Stimulated activated CD4-positive, alpha-beta T cell treated with anti-CD3 and anti-CD28 coated beads, Interleukin-4, amount 100 ng/mL, for 24 hours (primary cell): Measurements from ENCODE around the gene MED22.
A peak's percentile ranks its signal among the peaks of the same experiment; 100 is the strongest.

ENCODE experiments used
- DNase-seq: peaks from one replicate; pipeline ENCODE4 v3.0.0-alpha.2; 2020

MED22 gene

GRCh38 chr9:133375724-133376654, 28.1 kb upstream of the MED22 start, which contains the start of the genes STKLD1 and SURF4:
STKLD1 (plus strand) TSS chr9:133376366; CDS start chr9:133376474, 108 bp downstream.
SURF4 (minus strand) TSS chr9:133376060; CDS start chr9:133375969, 91 bp downstream.
- peak; percentile 94 for DNase-seq

- DNase-seq: peak; percentile 17
These were observed 27.3 kb upstream of the MED22 start for GRCh38 chr9:133375116-133375723.

GRCh38 chr9:133374612-133375115, 26.7 kb upstream of the MED22 start:
- peak; percentile 21 for DNase-seq

DNA sequence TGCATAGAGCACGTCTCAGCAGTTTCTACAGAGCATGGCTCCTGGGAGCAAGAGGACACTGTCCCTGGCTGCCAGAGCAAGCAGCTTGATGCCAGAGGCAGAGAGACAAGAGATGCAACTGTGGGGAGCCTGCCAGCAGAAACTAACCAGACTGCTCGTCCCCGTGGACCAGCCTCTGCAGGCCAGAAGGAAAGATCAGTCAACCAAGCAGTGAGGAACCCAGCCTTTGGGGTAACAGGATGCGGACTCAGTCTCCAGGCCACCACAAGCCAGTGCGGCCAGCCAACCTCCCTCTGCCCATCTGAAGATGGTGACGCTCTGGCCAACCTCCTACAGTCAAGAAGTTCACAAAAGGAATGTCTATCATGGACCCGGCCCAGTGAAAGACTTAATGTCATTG, 24.2 kb upstream of the MED22 start:
- DNase-seq: no peak

GRCh38 chr9:133371261-133371711, 23.4 kb upstream of the MED22 start:
- DNase-seq: peak; percentile 87

DNA sequence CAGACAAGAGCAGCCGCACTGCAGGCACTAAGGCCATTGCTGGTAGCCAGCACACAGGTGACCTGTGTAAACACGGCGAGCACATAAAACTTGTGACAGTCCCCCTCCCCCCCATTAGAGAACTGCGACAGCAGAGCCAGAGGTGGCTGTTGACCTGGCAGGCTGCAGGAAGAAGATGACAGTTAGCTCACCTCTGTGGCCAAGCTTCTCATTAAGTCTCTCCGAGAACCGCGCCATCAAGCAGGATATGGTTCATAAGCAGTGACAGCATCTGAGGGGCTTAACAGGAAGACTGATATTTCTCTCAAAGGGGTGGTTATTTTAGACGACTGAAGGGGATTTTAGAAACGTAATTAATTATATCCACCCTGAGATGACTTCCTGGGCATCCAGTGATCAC, 22.8 kb upstream of the MED22 start:
- DNase-seq: peak; percentile 36

- DNase-seq: peak; percentile 51
These were observed 22.0 kb upstream of the MED22 start for GRCh38 chr9:133369933-133370332.

GRCh38 chr9:133369422-133369821, 21.5 kb upstream of the MED22 start:
- DNase-seq: no peak

- DNase-seq: no peak
These were observed 20.4 kb upstream of the MED22 start for GRCh38 chr9:133368249-133368881.

GRCh38 chr9:133367778-133368177, 19.8 kb upstream of the MED22 start:
- DNase-seq: no peak

DNA sequence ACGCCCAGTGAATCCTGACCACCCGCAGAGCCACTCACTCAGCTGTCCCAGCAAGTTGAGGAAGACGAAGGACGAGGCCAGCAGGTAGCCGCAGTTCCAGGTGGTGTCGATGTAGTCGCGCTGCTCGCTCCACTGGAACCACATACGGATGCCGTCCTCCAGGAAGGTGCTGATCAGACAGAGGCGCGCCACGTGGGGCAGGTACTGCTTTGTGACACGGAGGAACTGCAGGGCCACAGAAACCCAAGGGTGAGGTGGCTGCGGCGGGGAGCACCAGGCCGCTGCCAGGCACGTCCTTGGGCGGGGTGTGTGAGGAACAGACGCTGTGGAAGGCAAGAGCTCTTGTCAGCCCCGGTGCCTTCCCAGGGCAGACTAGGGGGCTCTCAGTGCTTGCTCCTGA, 19.3 kb upstream of the MED22 start:
- no peak for DNase-seq

GRCh38 chr9:133366435-133366834, 18.5 kb upstream of the MED22 start:
- DNase-seq: no peak

DNA sequence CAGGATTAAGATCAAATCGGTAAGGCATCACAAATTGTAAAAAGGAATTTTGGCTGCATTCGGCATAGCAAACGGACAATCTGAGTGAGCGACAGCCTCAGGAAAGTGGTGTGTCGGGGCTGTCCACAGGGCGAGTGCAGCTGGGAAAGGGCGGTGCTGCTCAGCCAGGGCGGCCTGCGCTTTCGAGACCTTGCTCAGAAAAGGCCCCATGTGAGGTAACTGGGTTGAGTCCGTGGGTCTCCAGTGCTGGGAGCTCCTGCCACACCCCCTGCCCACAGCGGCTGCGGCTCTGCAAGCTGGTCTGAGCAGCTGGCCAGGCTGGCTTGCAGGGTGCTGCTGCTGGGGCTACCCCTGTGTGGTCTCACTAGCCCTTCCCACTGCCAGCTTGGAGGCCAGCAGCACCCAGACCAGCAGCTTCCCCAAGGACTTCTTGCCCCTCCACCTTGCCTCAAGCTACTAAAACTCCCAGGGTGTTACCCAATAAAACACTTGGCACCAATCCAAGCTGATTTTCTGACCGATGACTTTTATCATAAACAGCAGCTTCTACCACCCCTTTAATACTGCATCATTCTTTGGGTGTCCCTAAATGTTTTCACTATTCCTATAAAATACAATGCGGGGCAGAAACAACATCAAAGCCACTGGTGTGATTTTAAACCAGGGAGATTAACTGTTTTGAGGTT, 14.6 kb upstream of the MED22 start:
- DNase-seq: no peak

DNA sequence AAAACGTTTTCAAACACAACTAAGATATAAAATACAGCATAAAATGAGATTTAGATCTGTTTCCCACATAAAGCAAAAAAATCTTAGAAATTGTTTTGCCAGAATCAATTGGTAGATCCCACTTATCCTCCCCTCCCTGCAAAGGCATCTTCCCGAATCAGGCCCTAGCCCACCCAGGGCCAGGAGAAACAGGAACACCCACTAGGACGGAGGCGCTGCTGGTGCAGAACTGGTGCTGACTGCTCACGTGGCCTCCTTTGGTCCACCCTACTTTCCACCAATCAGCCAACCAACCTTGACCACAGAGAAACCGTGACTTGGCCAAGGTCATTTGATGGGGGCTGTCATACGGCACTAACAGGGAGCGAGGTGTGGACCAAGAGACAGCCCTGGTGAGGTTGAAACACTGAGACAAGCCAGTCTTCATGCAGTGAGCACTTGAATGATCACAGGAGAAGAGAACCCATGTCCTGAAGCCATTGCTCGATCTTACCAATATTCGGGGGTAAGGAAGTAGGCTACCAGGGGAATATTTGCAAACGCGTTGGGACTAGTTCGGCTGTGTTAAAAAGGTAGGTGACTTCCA, 13.7 kb upstream of the MED22 start:
- DNase-seq: no peak

- DNase-seq: no peak
These were observed 12.8 kb upstream of the MED22 start for GRCh38 chr9:133360400-133361393.

DNA sequence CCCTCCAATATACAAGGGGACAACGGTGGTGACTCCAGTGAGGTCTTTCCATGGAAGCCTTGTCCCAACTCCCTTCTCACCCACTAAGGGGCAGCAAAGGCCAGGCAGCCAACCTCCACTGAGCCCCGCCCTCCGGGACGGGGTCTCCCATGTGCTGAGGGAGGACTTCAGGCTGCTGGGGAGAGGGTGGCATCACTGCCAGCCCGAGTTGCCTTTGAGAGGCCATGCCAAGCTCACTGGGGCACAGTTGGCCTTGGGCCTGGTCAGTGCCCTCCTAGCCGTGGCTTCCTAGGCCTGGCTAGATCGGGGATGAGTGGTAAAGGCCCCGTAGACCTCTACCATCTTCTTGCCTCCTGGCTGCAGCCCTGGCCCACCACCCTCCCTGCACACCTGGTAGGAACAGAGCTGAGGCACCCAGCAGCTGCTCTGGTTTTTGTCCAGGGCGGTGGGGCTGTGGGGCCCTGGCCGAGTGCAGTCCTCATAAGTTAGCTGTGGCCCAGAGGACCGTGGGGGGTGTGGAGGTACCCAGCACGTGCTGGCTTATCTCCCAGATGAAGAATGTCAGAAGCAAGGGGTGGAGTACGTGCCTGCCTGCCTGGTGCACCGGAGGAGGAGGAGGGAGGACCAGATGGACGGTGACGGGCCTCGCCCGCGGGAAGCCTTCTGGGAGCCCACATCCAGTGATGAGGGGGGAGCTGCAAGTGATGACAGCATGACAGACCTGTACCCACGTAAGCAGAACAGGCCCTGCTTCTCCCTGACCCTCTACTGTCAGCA, 11.7 kb upstream of the MED22 start:
- DNase-seq: peak; percentile 38

DNA sequence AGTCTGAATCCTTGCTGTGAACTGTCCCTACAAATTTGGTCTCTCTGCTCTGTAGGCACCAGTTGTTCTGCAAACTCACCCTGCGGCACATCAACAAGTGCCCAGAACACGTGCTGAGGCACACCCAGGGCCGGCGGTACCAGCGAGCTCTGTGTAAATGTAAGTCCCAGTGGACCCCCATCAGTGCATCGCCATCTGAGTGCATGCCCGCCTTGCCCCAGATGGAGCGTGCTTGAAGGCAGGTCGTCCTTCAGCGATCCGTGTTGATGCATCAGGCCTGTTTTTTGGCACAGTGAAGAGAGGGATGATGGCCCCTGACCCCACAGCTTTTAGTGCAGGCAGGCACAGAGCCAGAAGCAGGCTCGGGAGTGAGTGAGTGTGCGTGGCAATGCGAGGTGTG, 9.7 kb upstream of the MED22 start:
- DNase-seq: no peak

DNA sequence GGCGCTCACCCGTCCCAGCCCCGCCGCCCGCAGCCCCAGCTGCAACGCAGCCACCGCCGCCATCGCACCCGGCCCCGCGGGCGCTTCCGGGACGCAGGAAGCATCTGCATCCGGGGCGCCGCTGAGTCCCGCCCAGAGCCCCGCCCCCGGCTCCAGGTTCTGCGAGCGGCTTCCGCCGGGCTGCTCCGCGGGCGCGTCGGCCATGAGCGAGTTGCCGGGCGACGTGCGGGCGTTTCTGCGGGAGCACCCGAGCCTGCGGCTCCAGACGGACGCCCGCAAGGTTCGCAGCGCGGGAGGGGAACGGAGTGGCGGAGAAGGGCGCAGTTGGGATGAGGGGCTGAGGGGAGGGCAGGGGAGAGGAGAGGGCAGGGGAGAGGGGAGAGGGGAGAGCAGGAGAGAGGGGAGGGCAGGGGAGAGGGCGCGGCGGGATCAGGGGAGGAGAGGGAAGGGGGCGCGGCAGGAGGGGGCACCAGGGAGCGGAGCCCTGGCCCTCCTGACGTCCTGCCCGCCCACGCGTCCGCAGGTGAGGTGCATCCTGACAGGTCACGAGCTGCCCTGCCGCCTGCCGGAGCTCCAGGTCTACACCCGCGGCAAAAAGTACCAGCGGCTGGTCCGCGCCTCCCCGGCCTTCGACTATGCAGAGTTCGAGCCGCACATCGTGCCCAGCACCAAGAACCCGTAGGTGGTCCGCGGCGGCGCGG, 8.6 kb upstream of the MED22 start, which contains the start of the genes SURF1 and SURF2:
Gene SURF1 (minus strand): TSS at position 97 of the 701 bp plus-strand sequence. CDS start 34 bp downstream, at position 63.
Gene SURF2 (plus strand): TSS at position 160 of the 701 bp plus-strand sequence. CDS start 43 bp downstream, at position 203.
- DNase-seq: peak; percentile 91

- DNase-seq: peak; percentile 11
These were observed 8.0 kb upstream of the MED22 start for GRCh38 chr9:133355881-133356357.
